WTC11 (cell line): ENCODE results near the gene CADM1. TPM values are rescaled to one million over a fixed set of nuclear protein-coding genes. Genes with fewer than 3 reads are reported as not detected.

Experiments
- ATAC-seq: fragments of 200-7000 bp; cut with Tn5 transposase; 2 replicates; pipeline ENCODE4 v1.10.0; 2021; ENCODE audit warnings: mild to moderate bottlenecking, moderate library complexity
- CTCF ChIA-PET: fragments of 300-600 bp; sonication (Branson Sonifier 250); formaldehyde crosslinking; loops from one replicate; lab custom pipeline; 2021; ENCODE audit warnings: antibody characterized with exemption; lab: Charles Lee
- POLR2A ChIA-PET: fragments of 350-600 bp; sonication (Branson Sonifier 250); formaldehyde crosslinking; loops from one replicate; lab custom pipeline; 2021; ENCODE audit warnings: antibody characterized with exemption; lab: Charles Lee
- DNase-seq: peaks from one replicate; pipeline ENCODE4 v3.0.0; 2021; ENCODE audit warnings: low spot score
- H3K27ac Mint-ChIP-seq: 2 replicates; pipeline ENCODE4 v1.8.0; 2021; ENCODE audit warnings: mixed read lengths
- H3K27me3 Mint-ChIP-seq: 2 replicates; pipeline ENCODE4 v1.8.0; 2021; ENCODE audit warnings: low read depth, mild to moderate bottlenecking, moderate library complexity, mixed read lengths
- H3K36me3 Mint-ChIP-seq: 2 replicates; pipeline ENCODE4 v1.8.0; 2021; ENCODE audit warnings: mixed read lengths
- H3K4me1 Mint-ChIP-seq: 2 replicates; pipeline ENCODE4 v1.8.0; 2022; ENCODE audit warnings: mixed read lengths
- H3K4me3 Mint-ChIP-seq: 2 replicates; pipeline ENCODE4 v1.8.0; 2021; ENCODE audit warnings: mild to moderate bottlenecking, moderate library complexity, mixed read lengths
- H3K9me3 Mint-ChIP-seq: 2 replicates; pipeline ENCODE4 v1.8.0; 2021; ENCODE audit warnings: mixed read lengths
- CREM ChIP-seq: sonication (generic); formaldehyde crosslinking; IDR thresholded peaks from 2 replicates; pipeline ENCODE4 v1.8.1; 2022; ENCODE audit warnings: mild to moderate bottlenecking, missing genetic modification reagents, moderate library complexity
- EMX1 ChIP-seq: fragments of 250-450 bp; sonication (Bioruptor Pico); IDR thresholded peaks from 2 replicates; pipeline ENCODE4 v1.8.0; 2021; ENCODE audit warnings: mild to moderate bottlenecking
- ESRRA ChIP-seq: sonication (generic); formaldehyde crosslinking; IDR thresholded peaks from 2 replicates; pipeline ENCODE4 v1.8.1; 2022; ENCODE audit warnings: mild to moderate bottlenecking, missing genetic modification reagents, borderline replicate concordance
- GRHL2 ChIP-seq: fragments of 250-450 bp; sonication (Bioruptor Pico); IDR thresholded peaks from 2 replicates; pipeline ENCODE4 v1.8.0; 2022; ENCODE audit warnings: mild to moderate bottlenecking, moderate library complexity; ENCODE audit not compliant: insufficient replicate concordance, severe bottlenecking
- JAZF1 ChIP-seq: fragments of 250-450 bp; sonication (Bioruptor Pico); IDR thresholded peaks from 2 replicates; pipeline ENCODE4 v1.9.0; 2021; ENCODE audit warnings: moderate library complexity, mild to moderate bottlenecking, inconsistent platforms
- NFYB ChIP-seq: sonication (generic); formaldehyde crosslinking; conservative IDR thresholded peaks from 2 replicates; pipeline ENCODE4 v1.8.0; 2022; ENCODE audit warnings: low read depth, missing genetic modification reagents
- OVOL2 ChIP-seq: fragments of 250-450 bp; sonication (Bioruptor Pico); IDR thresholded peaks from 2 replicates; pipeline ENCODE4 v1.9.0; 2021; ENCODE audit warnings: mild to moderate bottlenecking, borderline replicate concordance
- RELA ChIP-seq: sonication (generic); formaldehyde crosslinking; IDR thresholded peaks from 2 replicates; pipeline ENCODE4 v1.8.1; 2022; ENCODE audit warnings: missing genetic modification reagents, mild to moderate bottlenecking, borderline replicate concordance
- RORB ChIP-seq: fragments of 250-450 bp; sonication (Bioruptor Pico); IDR thresholded peaks from 2 replicates; pipeline ENCODE4 v1.9.0; 2021; ENCODE audit warnings: mild to moderate bottlenecking
- SOX15 ChIP-seq: fragments of 250-450 bp; sonication (Bioruptor Pico); IDR thresholded peaks from 2 replicates; pipeline ENCODE4 v1.9.0; 2021; ENCODE audit warnings: mild to moderate bottlenecking
- ZBTB21 ChIP-seq: sonication (generic); formaldehyde crosslinking; IDR thresholded peaks from 2 replicates; pipeline ENCODE4 v1.8.1; 2023; ENCODE audit warnings: mild to moderate bottlenecking, missing genetic modification reagents, borderline replicate concordance
- ZNF671 ChIP-seq: fragments of 250-450 bp; sonication (Bioruptor Pico); IDR thresholded peaks from 2 replicates; pipeline ENCODE4 v1.8.0; 2021; ENCODE audit warnings: mild to moderate bottlenecking
- total RNA-seq: library from RNA; stranded (reverse); gene quantifications from 3 replicates; pipeline ENCODE4 v1.2.3, GENCODE V29; 2021
- TF ChIP-seq, protein P1 (sequence below): sonication (generic); formaldehyde crosslinking; IDR thresholded peaks from 2 replicates; pipeline ENCODE4 v1.8.0; 2022; ENCODE audit warnings: mild to moderate bottlenecking, missing genetic modification reagents
- TF ChIP-seq, protein P2 (sequence below): fragments of 250-450 bp; sonication (Bioruptor Pico); conservative IDR thresholded peaks from 2 replicates; pipeline ENCODE4 v1.9.0; 2021; ENCODE audit warnings: mild to moderate bottlenecking
- TF ChIP-seq, protein P3 (sequence below): fragments of 250-450 bp; sonication (Bioruptor Pico); IDR thresholded peaks from 2 replicates; pipeline ENCODE4 v1.9.0; 2021; ENCODE audit warnings: mild to moderate bottlenecking
- TF ChIP-seq, protein P4 (sequence below): fragments of 250-450 bp; sonication (Bioruptor Pico); IDR thresholded peaks from 2 replicates; pipeline ENCODE4 v1.9.0; 2021; ENCODE audit warnings: moderate library complexity, mild to moderate bottlenecking, inconsistent platforms, borderline replicate concordance
- TF ChIP-seq, protein P5 (sequence below): sonication (generic); formaldehyde crosslinking; IDR thresholded peaks from 2 replicates; pipeline ENCODE4 v1.8.0; 2022; ENCODE audit warnings: missing genetic modification reagents

Gene CADM1
- total RNA-seq, 1 experiment from 2014 or later: 26.8 TPM

DNA sequence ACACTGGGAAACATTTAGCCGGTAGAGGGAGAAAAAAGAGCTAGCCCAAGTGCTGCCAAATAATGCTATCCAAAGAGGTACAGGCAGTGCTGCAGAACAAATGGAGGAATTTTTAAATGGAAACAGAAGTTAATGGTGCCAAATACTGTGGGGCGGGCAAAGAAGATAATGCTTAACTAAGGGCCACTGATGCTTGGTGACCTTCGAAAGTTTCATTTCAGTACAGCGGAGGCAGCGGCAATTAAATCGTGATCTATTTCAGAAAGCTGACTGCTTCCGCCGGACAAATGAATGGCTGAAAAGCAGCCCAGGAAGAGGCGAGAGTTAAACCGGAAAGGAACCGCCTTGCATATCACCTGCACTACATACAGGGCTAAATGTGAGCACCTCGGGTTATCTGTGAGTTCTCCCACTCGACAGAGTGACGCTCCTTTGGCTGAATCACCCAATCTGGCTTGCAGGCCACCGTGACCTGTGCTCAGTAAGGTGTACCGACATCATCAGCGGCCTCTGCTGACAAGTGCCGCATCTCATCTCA, 42.1 kb downstream of the CADM1 start (continued):
- no peak for TF ChIP-seq GRHL2 (CRISPR knock-in tag)
- TF ChIP-seq NFYB (CRISPR knock-in tag): no peak
- TF ChIP-seq, protein P1, sequence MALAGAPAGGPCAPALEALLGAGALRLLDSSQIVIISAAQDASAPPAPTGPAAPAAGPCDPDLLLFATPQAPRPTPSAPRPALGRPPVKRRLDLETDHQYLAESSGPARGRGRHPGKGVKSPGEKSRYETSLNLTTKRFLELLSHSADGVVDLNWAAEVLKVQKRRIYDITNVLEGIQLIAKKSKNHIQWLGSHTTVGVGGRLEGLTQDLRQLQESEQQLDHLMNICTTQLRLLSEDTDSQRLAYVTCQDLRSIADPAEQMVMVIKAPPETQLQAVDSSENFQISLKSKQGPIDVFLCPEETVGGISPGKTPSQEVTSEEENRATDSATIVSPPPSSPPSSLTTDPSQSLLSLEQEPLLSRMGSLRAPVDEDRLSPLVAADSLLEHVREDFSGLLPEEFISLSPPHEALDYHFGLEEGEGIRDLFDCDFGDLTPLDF: no peak
- no peak for TF ChIP-seq OVOL2 (CRISPR knock-in tag)
- TF ChIP-seq, protein P2, sequence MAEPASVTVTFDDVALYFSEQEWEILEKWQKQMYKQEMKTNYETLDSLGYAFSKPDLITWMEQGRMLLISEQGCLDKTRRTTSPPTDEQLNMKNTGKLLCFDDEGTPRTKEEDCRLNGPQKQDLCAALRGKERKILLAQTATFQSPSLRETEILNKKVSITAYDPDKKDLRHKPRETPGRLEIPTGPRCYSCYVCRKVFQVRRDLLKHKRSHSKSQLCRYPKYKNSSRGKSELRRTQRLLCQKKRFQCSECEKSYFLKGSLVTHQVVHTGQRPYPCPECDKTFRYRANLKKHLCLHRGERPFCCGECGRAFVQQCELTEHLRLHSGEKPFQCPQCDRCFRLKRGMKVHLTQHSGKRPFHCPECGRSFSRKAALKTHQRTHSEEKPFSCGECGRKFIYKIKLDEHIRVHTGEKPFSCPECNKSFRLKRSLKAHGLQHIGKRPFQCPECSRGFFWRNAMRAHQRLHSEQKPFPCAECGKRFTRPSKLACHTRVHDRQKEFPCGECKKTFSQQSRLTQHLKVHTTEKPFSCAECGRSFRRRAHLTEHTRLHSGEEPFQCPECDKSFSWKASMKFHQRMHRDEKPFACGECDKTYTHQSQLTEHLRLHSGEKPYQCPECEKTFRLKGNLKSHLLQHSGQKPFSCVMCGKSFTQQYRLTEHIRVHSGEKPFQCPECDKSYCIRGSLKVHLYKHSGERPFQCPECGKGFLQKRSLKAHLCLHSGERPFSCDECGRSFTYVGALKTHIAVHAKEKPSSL (CRISPR knock-in tag): no peak

DNA sequence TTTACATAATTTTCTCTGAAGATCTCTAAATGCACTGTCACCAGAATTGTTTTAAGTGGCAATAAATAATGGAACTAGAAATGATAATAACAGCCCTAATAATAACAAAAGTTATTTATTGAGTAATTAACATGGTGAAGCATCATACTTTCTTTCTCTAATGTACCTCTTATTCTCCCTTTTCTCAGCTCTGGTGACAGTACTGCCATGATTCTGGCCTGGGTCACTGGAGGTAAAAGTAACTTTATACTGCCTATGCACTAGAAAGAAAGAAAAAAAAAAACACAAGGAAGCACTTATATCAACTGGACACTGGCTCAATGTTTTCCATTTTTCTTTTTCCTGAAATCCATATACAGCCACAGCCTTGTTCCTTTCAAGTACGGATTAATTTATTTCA, 43.7 kb downstream of the CADM1 start:
- CTCF ChIA-PET: no interaction called here
- peaks cover 64% of the 10 kb centered on the region for H3K4me1 Mint-ChIP-seq
- TF ChIP-seq RORB (CRISPR knock-in tag) (no peak), ESRRA (CRISPR knock-in tag) (no peak), CREM (CRISPR knock-in tag) (no peak), SOX15 (CRISPR knock-in tag) (no peak), ZNF671 (CRISPR knock-in tag) (no peak), EMX1 (no peak), RELA (no peak), JAZF1 (CRISPR knock-in tag) (no peak), ZBTB21 (CRISPR knock-in tag) (no peak)
- TF ChIP-seq, protein P3, sequence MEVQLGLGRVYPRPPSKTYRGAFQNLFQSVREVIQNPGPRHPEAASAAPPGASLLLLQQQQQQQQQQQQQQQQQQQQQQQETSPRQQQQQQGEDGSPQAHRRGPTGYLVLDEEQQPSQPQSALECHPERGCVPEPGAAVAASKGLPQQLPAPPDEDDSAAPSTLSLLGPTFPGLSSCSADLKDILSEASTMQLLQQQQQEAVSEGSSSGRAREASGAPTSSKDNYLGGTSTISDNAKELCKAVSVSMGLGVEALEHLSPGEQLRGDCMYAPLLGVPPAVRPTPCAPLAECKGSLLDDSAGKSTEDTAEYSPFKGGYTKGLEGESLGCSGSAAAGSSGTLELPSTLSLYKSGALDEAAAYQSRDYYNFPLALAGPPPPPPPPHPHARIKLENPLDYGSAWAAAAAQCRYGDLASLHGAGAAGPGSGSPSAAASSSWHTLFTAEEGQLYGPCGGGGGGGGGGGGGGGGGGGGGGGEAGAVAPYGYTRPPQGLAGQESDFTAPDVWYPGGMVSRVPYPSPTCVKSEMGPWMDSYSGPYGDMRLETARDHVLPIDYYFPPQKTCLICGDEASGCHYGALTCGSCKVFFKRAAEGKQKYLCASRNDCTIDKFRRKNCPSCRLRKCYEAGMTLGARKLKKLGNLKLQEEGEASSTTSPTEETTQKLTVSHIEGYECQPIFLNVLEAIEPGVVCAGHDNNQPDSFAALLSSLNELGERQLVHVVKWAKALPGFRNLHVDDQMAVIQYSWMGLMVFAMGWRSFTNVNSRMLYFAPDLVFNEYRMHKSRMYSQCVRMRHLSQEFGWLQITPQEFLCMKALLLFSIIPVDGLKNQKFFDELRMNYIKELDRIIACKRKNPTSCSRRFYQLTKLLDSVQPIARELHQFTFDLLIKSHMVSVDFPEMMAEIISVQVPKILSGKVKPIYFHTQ (CRISPR knock-in tag): no peak
- TF ChIP-seq, protein P4, sequence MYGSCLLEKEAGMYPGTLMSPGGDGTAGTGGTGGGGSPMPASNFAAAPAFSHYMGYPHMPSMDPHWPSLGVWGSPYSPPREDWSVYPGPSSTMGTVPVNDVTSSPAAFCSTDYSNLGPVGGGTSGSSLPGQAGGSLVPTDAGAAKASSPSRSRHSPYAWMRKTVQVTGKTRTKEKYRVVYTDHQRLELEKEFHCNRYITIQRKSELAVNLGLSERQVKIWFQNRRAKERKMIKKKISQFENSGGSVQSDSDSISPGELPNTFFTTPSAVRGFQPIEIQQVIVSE (CRISPR knock-in tag): no peak
- TF ChIP-seq, protein P5, sequence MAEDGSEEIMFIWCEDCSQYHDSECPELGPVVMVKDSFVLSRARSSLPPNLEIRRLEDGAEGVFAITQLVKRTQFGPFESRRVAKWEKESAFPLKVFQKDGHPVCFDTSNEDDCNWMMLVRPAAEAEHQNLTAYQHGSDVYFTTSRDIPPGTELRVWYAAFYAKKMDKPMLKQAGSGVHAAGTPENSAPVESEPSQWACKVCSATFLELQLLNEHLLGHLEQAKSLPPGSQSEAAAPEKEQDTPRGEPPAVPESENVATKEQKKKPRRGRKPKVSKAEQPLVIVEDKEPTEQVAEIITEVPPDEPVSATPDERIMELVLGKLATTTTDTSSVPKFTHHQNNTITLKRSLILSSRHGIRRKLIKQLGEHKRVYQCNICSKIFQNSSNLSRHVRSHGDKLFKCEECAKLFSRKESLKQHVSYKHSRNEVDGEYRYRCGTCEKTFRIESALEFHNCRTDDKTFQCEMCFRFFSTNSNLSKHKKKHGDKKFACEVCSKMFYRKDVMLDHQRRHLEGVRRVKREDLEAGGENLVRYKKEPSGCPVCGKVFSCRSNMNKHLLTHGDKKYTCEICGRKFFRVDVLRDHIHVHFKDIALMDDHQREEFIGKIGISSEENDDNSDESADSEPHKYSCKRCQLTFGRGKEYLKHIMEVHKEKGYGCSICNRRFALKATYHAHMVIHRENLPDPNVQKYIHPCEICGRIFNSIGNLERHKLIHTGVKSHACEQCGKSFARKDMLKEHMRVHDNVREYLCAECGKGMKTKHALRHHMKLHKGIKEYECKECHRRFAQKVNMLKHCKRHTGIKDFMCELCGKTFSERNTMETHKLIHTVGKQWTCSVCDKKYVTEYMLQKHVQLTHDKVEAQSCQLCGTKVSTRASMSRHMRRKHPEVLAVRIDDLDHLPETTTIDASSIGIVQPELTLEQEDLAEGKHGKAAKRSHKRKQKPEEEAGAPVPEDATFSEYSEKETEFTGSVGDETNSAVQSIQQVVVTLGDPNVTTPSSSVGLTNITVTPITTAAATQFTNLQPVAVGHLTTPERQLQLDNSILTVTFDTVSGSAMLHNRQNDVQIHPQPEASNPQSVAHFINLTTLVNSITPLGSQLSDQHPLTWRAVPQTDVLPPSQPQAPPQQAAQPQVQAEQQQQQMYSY: no peak

More for the DNA sequence above, 43.7 kb downstream of the CADM1 start:
- Mint-ChIP-seq H3K4me3 (no peak overlapping the region), H3K27ac (no peak overlapping the region), H3K36me3 (no peaks in the 10 kb centered on the region), H3K9me3 (no peaks in the 10 kb centered on the region), H3K27me3 (no peaks in the 10 kb centered on the region)
- POLR2A ChIA-PET: no interaction called here
- no peak for DNase-seq
- ATAC-seq: no peak
